HG03342 (cell line): ENCODE measurements around the gene FAM50A.

Source experiments
- ATAC-seq: cut with Tn5 transposase; IDR thresholded peaks from one replicate; pipeline ENCODE4 v1.9.1; 2021; ENCODE audit warnings: mild to moderate bottlenecking, moderate library complexity; ENCODE audit not compliant: unreplicated experiment

The FAM50A gene

GRCh38 chrX:154463611-154464220 lies 19.8 kb downstream of the FAM50A start:
- ATAC-seq = no peak

GRCh38 chrX:154464806-154465365 lies 20.9 kb downstream of the FAM50A start:
- no peak for ATAC-seq

GRCh38 chrX:154465601-154466000 lies 21.7 kb downstream of the FAM50A start:
- no peak for ATAC-seq

GRCh38 chrX:154466036-154466435 lies 22.1 kb downstream of the FAM50A start:
- ATAC-seq = no peak

- ATAC-seq = no peak
These were observed 23.0 kb downstream of the FAM50A start for GRCh38 chrX:154466907-154467306.

- no peak for ATAC-seq
These were observed 23.6 kb downstream of the FAM50A start for GRCh38 chrX:154467556-154467955.

- no peak for ATAC-seq
These were observed 24.3 kb downstream of the FAM50A start for GRCh38 chrX:154468217-154468616.

GRCh38 chrX:154469114-154469513 lies 25.2 kb downstream of the FAM50A start:
- ATAC-seq = no peak

- ATAC-seq = no peak
These were observed 25.9 kb downstream of the FAM50A start for GRCh38 chrX:154469880-154470279.

- no peak for ATAC-seq
These were observed 26.5 kb downstream of the FAM50A start for GRCh38 chrX:154470434-154470833.

GRCh38 chrX:154470914-154471568 lies 27.1 kb downstream of the FAM50A start:
- ATAC-seq = no peak

GRCh38 chrX:154471839-154472684 lies 28.1 kb downstream of the FAM50A start:
- no peak for ATAC-seq

- no peak for ATAC-seq
These were observed 29.0 kb downstream of the FAM50A start for GRCh38 chrX:154472685-154473632.

GRCh38 chrX:154473683-154474082 lies 29.7 kb downstream of the FAM50A start:
- no peak for ATAC-seq

GRCh38 chrX:154476821-154477220 lies 32.9 kb downstream of the FAM50A start:
- no peak for ATAC-seq

- no peak for ATAC-seq
These were observed 34.0 kb downstream of the FAM50A start for GRCh38 chrX:154477891-154478477.

- ATAC-seq = peak; percentile 83
These were observed 35.0 kb downstream of the FAM50A start, which contains the start of gene LAGE3 for GRCh38 chrX:154478728-154479622. Gene LAGE3, minus strand, starts transcription at chrX:154479281. Its CDS starts 366 bp downstream, at chrX:154478915.

- ATAC-seq = no peak
These were observed 37.3 kb downstream of the FAM50A start for GRCh38 chrX:154481195-154481594.
